Psoas muscle (tissue), 8 donors: ENCODE results near the gene MAGI2. TPM values are rescaled to one million over a fixed set of nuclear protein-coding genes. Genes with fewer than 3 reads are reported as not detected.

Source experiments
- ATAC-seq, 4 donors: fragments of 200-7000 bp; cut with Tn5 transposase; one replicate each; pipeline ENCODE4 v1.9.1; 2020; ENCODE audit warnings: moderate library complexity in 3 of 4, mild to moderate bottlenecking in 2 of 4
- DNase-seq, 2 donors: peaks; one replicate each; pipeline ENCODE4 v3.0.0-alpha.2; 2020
- H3K27ac ChIP-seq: fragments of 200-600 bp; one replicate; pipeline ENCODE4 v1.8.0; 2022
- H3K27me3 ChIP-seq, 3 donors: fragments of 200-600 bp in 1 of 3; one replicate each; pipeline versions ENCODE4 v1.6.1 to v1.8.0; 2013 to 2022; ENCODE audit warnings: low read length in 2 of 3, mild to moderate bottlenecking in 2 of 3, moderate library complexity in 1 of 3; ENCODE audit not compliant: insufficient read depth in 3 of 3
- H3K36me3 ChIP-seq, 2 donors: fragments of 200-600 bp in 1 of 2; one replicate each; pipeline versions ENCODE4 v1.6.1 to v1.8.0; 2013 to 2022; ENCODE audit warnings: low read depth in 1 of 2, mild to moderate bottlenecking in 1 of 2, moderate library complexity in 1 of 2; ENCODE audit not compliant: insufficient read depth in 1 of 2
- H3K4me1 ChIP-seq: fragments of 200-600 bp; one replicate; pipeline ENCODE4 v1.8.0; 2022
- H3K4me3 ChIP-seq: fragments of 200-600 bp; one replicate; pipeline ENCODE4 v1.8.0; 2022; ENCODE audit warnings: mild to moderate bottlenecking
- H3K9me3 ChIP-seq: fragments of 200-600 bp; one replicate; pipeline ENCODE4 v1.8.0; 2022
- WGBS, 3 donors: extraction: QIAGEN DNeasy Blood & Tissue Kit; methylation state at CpG; one replicate each; pipeline versions ENCODE4 v1.1.6 to v1.1.7; 2013; 5-methylcytosine and 5-hydroxymethylcytosine counted together
- intact Hi-C, 2 donors: fragments of 100-400 bp; cut with DNase I; formaldehyde crosslinking; loops; one replicate each; pipeline versions ENCODE4 v1.11.0 to v1.14.2; 2022
- polyA plus RNA-seq, 3 donors: library from polyadenylated mRNA; stranded (reverse); fragments of 200-250 nt; gene quantifications; one replicate each; pipeline ENCODE4 v1.2.3, GENCODE V29; 2013
- total RNA-seq, 4 donors: library from RNA; stranded (reverse); fragmentation: NEBNext Ultra II Directional in 2 of 4; extraction: Animal tissue kit (Norgen Biotek cat#: 25700) in 2 of 4; gene quantifications; one replicate each; pipeline versions ENCODE4 v1.2.1 to v1.2.4, GENCODE V29; 2021 to 2023
- TF ChIP-seq, protein P1 (sequence below): fragments of 200-600 bp; IDR thresholded peaks from one replicate; pipeline ENCODE4 v1.8.0; 2022; ENCODE audit warnings: antibody characterized with exemption
- donor health status: healthy with polysubstance abuse.
- donor health status: DM: no; HTN: no; CAD: no; lungs with moderate emphysema.
- donor health status: Bipolar disorder and iron deficiency.
- donor health status: healthy.
- donor health status: DM: yes; HTN: yes; CAD: no.
- donor health status: DM: no; HTN: no; CAD: no.
- donor health status: DM: no; HTN: no; CAD: no.
- donor health status: DM: yes; HTN: yes; CAD: no.

MAGI2 gene
- total and polyA plus RNA-seq, 7 donors = 0.46 to 2.5 (median 1.4) TPM

GRCh38 chr7:79287981-79288380, 165.5 kb downstream of the MAGI2 start:
- TF ChIP-seq, protein P1, sequence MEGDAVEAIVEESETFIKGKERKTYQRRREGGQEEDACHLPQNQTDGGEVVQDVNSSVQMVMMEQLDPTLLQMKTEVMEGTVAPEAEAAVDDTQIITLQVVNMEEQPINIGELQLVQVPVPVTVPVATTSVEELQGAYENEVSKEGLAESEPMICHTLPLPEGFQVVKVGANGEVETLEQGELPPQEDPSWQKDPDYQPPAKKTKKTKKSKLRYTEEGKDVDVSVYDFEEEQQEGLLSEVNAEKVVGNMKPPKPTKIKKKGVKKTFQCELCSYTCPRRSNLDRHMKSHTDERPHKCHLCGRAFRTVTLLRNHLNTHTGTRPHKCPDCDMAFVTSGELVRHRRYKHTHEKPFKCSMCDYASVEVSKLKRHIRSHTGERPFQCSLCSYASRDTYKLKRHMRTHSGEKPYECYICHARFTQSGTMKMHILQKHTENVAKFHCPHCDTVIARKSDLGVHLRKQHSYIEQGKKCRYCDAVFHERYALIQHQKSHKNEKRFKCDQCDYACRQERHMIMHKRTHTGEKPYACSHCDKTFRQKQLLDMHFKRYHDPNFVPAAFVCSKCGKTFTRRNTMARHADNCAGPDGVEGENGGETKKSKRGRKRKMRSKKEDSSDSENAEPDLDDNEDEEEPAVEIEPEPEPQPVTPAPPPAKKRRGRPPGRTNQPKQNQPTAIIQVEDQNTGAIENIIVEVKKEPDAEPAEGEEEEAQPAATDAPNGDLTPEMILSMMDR = no peak
- intact Hi-C loops = no loop called here
- DNase-seq (no peak), ATAC-seq (no peak)
- H3K27ac ChIP-seq = no peak overlapping the region
- no peak overlapping the region for H3K4me3 ChIP-seq
- H3K4me1 ChIP-seq = peaks cover 3% of the 10 kb centered on the region
- peaks cover 0 to 3% (median 0%) of the 10 kb centered on the region in 3 donors for H3K27me3 ChIP-seq
- WGBS, 3 donors = 87 to 93% (median 92%) methylated on average over 1 of the region's 1 CpG
- no peaks in the 10 kb centered on the region for H3K36me3 ChIP-seq
- H3K9me3 ChIP-seq = no peaks in the 10 kb centered on the region

DNA sequence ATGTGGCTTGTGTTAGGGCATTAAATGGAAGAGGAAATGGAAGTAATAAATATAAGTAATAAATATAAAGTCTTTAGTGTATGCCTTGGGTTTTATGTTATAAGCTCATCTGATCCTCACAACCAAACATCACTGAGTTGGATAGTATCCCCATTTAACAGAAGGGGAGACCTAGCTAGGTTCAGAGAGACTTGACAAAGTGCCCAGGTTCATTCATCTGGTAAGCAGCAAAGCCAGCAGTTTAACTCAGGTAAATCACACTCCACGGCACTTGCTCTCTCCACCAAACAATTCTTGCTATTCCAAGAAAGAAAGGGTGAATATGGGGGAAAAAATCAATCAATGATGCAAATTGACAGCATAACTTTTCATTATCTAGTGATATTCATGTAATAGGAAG, 167.3 kb downstream of the MAGI2 start:
- H3K36me3 ChIP-seq = no peaks in the 10 kb centered on the region
- H3K27me3 ChIP-seq = no peaks in the 10 kb centered on the region
- no peak for ATAC-seq
- H3K4me1 ChIP-seq = peaks cover 17% of the 10 kb centered on the region
- H3K27ac ChIP-seq = no peak overlapping the region
- TF ChIP-seq, protein P1 = no peak
- DNase-seq = no peak
- 0 to 53% (median 35%) methylated on average over 1 of the region's 1 CpG for WGBS, 3 donors
- intact Hi-C loops = no loop called here
- H3K4me3 ChIP-seq = no peak overlapping the region
- H3K9me3 ChIP-seq = no peaks in the 10 kb centered on the region

- Histone ChIP-seq H3K4me3 (no peak overlapping the region), H3K27me3 (no peaks in the 10 kb centered on the region), H3K27ac (no peak overlapping the region), H3K9me3 (no peaks in the 10 kb centered on the region), H3K36me3 (no peaks in the 10 kb centered on the region), H3K4me1 (peaks cover 17% of the 10 kb centered on the region)
- TF ChIP-seq, protein P1 = no peak
- ATAC-seq (no peak), DNase-seq (no peak)
- intact Hi-C loops = no loop called here
- WGBS, 3 donors = 77 to 83% (median 78%) methylated on average over 1 of the region's 1 CpG
Observed at GRCh38 chr7:79285756-79286155, 167.7 kb downstream of the MAGI2 start.

DNA sequence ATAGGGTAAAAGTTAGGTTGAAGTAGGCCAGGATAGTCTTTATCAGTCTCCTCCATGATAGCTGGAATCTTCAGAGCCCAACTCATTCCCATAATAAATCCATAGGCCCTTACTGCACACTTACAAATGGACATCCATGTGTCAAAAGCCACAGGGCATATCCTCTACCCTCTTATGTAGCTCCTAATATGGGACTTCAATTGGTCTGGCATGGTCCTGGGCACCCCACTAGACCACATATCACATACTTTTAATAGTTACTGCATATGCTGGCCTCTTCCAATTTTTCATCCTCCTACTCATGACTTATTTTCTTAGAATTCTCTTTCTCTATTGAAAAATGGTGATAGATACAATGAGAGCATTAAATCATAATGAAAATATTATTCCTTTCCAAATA, 169.3 kb downstream of the MAGI2 start:
- intact Hi-C loops = no loop called here
- TF ChIP-seq, protein P1 = no peak
- H3K27ac ChIP-seq = no peak overlapping the region
- no peaks in the 10 kb centered on the region for H3K36me3 ChIP-seq
- H3K4me3 ChIP-seq = no peak overlapping the region
- DNase-seq = no peak
- ATAC-seq = no peak
- no peaks in the 10 kb centered on the region for H3K27me3 ChIP-seq
- no peaks in the 10 kb centered on the region for H3K9me3 ChIP-seq
- peaks cover 17% of the 10 kb centered on the region for H3K4me1 ChIP-seq

DNA sequence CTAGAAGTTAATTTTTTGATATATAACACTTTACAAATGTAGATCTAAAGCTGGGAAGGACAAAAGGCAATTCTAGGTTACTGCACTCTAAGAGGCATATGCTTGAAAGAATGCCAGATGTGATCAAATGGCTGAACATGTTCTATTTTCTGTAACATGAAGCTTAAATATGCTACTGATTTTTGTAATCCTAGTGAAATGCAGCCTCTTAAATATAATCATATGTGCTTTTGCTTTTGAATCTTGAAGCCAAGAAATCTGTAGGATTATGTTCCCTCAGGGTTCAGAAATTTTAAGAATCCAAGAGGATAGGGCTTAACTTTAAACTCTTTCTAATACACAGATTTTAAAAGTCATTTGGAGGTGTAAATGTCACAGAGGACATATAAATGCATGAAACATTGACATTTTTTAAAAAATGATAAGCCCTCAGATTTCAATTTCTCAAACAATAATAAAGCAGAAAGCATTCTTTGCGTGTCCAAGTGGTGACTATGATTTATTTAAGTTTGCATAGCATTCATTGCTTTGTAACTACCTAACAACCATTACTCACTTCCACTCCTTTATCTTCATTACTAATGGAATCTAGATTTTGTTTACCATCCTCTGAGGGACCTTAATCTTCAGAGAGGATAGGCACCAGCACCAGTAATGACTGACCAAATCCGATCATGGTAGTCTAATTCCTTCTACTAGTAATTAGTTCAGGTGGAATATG, 170.4 kb downstream of the MAGI2 start:
- DNase-seq = no peak
- no peaks in the 10 kb centered on the region for H3K36me3 ChIP-seq
- TF ChIP-seq, protein P1 = no peak
- H3K9me3 ChIP-seq = no peaks in the 10 kb centered on the region
- intact Hi-C loops = no loop called here
- H3K27ac ChIP-seq = no peak overlapping the region
- WGBS, 3 donors = 51 to 74% (median 72%) methylated on average over 2 of the region's 2 CpGs
- no peak for ATAC-seq
- H3K4me1 ChIP-seq = peaks cover 17% of the 10 kb centered on the region
- H3K27me3 ChIP-seq = no peaks in the 10 kb centered on the region
- no peak overlapping the region for H3K4me3 ChIP-seq
